ENCODE data around the gene THBS4.
A peak's percentile ranks its signal among the peaks of the same experiment; 100 is the strongest.

Gene THBS4

DNA sequence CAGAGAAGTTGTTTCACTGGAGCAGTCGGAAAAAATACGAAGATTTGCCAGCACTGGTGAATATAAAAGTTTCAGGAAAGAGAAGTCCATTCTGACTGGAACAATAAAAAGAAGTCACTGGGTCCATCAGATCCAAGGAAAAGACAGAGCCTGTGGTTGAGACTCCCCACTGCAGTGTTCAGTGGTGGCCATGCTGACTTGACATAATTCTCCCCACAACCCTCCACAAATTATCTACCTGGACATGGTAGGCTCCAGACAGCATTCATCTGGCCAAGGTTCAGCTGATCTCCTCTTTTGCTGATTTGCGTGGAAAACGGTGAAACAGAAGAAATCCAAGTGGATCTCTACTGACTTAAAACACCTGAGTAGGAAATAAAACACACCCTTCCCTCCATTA is 8.0 kb downstream of the THBS4 start:
- no peak for DNase-seq

GRCh38 chr5:80048084-80048780 is 13.1 kb downstream of the THBS4 start:
- no peak for DNase-seq

GRCh38 chr5:80052464-80052863 is 17.3 kb downstream of the THBS4 start:
- no peak for DNase-seq

- no peak for DNase-seq
These were observed 19.5 kb downstream of the THBS4 start for GRCh38 chr5:80054682-80055081.

DNA sequence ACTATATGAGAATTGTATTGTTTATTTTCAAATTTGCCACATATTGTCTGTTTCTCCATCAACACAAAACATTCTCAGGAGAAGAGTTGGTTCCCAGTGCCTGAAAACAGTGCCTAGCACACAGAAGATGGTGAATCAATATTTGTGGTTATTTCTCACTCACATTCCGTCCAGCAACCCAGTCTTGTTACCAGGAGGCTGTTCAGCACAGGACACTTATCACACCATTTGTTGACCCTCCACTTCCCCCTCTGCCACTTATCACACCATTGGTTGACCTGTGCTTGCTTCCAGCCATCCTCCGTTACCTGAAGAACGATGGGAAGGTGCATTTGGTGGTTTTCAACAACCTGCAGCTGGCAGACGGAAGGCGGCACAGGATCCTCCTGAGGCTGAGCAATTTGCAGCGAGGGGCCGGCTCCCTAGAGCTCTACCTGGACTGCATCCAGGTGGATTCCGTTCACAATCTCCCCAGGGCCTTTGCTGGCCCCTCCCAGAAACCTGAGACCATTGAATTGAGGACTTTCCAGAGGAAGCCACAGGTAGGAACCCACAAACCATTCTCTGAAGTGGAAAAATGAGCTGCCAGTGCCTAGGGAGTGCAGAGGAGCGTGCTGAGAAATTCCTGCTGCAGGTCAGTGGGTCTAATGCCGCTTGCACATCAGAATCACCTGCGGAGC is 20.5 kb downstream of the THBS4 start:
- DNase-seq: no peak

GRCh38 chr5:80057099-80057498 is 22.0 kb downstream of the THBS4 start:
- no peak for DNase-seq

- no peak for DNase-seq
These were observed 22.8 kb downstream of the THBS4 start for GRCh38 chr5:80057921-80058320.

- no peak for DNase-seq
These were observed 24.3 kb downstream of the THBS4 start for GRCh38 chr5:80059354-80059980.

GRCh38 chr5:80060966-80061365 is 25.8 kb downstream of the THBS4 start:
- DNase-seq: no peak

DNA sequence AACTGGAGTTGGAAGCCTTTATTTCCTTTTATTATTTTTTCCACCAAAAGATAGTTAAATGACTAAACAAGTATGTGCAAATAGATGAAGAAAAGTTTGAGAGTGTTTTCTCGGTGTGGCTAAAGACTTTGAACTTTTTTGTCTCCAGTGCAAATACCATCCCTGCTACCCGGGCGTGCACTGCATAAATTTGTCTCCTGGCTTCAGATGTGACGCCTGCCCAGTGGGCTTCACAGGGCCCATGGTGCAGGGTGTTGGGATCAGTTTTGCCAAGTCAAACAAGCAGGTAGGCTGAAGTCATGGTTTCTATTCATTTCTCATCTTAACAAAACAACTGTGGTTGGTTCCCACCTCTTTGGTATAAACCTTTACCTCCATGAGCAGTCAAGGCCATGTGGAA is 26.4 kb downstream of the THBS4 start:
- no peak for DNase-seq

- DNase-seq: no peak
These were observed 29.0 kb downstream of the THBS4 start for GRCh38 chr5:80064124-80064523.

- DNase-seq: no peak
These were observed 31.9 kb downstream of the THBS4 start for GRCh38 chr5:80067016-80067415.

GRCh38 chr5:80067531-80068245 is 32.5 kb downstream of the THBS4 start:
- no peak for DNase-seq

- no peak for DNase-seq
These were observed 33.1 kb downstream of the THBS4 start for GRCh38 chr5:80068246-80068636.

GRCh38 chr5:80068775-80069174 is 33.6 kb downstream of the THBS4 start:
- DNase-seq: no peak

- no peak for DNase-seq
These were observed 34.2 kb downstream of the THBS4 start for GRCh38 chr5:80069251-80069800.

GRCh38 chr5:80069918-80070318 is 34.8 kb downstream of the THBS4 start:
- peak in 4 of 58 donors; percentile 28 to 50 (median 32) for DNase-seq

DNA sequence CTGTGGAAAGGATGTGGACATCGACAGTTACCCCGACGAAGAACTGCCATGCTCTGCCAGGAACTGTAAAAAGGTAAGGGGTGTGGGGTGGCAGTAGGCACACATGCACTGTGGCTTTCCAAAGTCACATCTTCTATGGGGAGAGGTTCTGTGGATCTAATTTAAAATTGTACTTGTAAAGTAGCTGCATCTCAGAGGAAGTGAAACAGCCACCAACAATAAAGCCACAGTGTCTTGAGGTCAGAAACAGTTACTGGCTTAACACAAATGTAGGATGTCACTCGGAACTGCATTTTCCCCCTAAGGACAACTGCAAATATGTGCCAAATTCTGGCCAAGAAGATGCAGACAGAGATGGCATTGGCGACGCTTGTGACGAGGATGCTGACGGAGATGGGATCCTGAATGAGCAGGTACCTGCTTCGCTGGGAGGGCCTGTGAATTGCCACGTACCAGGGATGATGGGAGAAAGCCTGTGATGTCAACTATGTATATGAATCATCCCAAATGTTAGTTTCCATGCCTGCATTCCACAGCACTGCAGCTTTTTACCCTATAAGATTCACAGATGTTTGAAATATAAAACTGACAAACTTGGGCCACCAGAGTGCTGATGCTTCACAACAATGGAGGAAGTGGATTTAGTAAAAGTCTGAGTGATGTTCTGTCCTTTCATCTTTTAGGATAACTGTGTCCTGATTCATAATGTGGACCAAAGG is 35.3 kb downstream of the THBS4 start:
- DNase-seq: no peak

DNA sequence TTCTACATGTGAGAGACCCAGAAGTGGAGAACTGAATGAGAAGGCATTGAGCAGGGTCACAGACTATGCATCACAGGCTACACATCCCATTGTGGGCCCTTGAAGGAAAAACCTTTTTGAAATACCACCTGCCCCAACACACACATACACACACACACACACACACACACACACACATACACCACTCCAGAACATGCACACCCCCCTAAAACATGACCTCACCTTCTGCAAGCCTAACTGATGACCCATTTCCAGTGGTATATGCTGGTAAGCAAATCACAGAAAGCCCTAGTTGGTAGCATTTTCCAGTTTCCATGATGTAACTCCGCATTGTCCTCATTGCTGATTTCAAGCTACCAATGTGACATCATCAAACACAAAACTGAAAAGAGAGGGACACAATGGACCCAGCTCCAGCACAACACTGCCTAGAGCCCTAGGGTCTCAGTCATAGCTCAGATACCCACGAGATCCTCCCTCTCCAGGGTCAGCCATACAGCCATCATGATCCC is 36.4 kb downstream of the THBS4 start:
- no peak for DNase-seq
